GM10847 (cell line): ENCODE measurements around the gene PDE1C.

ENCODE experiments used
- POLR2A ChIP-seq: IDR thresholded peaks from 2 replicates; pipeline ENCODE4 v1.6.1; 2011; ENCODE audit not compliant: insufficient read length; ENCODE audit errors: extremely low read depth

Gene PDE1C

GRCh38 chr7:32036557-32036956 is 33.6 kb downstream of the PDE1C start:
- TF ChIP-seq POLR2A = no peak

- TF ChIP-seq POLR2A = no peak
These were observed 36.2 kb downstream of the PDE1C start for GRCh38 chr7:32034052-32034451.

GRCh38 chr7:32033006-32033405 is 37.2 kb downstream of the PDE1C start:
- TF ChIP-seq POLR2A = no peak

- TF ChIP-seq POLR2A = no peak
These were observed 38.0 kb downstream of the PDE1C start for GRCh38 chr7:32032211-32032610.

GRCh38 chr7:32030904-32031692 is 39.1 kb downstream of the PDE1C start:
- TF ChIP-seq POLR2A = no peak

GRCh38 chr7:32026083-32026425 is 44.2 kb downstream of the PDE1C start:
- no peak for TF ChIP-seq POLR2A

GRCh38 chr7:32025381-32026082 is 44.7 kb downstream of the PDE1C start:
- TF ChIP-seq POLR2A = no peak

DNA sequence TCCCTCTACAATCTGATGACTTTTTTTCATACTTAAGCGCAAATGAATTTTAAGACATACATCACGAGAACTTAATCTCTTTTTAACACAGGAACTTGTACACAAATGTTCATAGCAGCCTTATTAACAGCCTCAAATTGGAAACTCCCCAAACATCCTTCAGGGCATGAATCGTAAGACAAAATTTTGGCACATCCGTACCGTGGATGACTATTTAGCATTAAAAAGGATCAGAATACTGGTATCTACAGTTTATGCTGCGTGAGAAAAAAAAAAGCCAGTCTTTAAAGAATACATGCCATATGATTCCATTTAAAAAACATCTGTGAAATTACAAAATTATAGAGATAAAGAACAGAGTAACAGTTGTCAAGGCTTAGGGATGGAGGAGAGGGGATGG is 46.8 kb downstream of the PDE1C start:
- TF ChIP-seq POLR2A = no peak

DNA sequence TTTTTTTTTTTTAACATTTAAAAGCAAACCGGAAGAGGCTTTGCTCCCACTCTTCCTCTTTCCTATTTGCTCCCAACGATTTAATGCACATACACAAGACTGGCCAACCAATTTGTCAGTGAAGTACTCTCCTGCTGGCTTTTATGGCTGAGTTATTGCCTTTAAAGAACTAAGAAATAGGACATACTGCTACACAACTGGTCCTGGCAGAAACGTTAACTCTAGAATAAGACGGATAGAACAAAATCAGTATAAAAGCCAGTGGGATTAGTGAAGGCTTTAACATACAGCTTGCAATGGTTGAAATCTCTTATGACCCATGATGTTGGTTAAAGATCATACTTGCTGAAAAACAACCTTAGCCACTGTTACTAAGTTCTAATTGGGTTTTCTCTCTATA is 47.2 kb downstream of the PDE1C start:
- TF ChIP-seq POLR2A = no peak

- no peak for TF ChIP-seq POLR2A
These were observed 49.6 kb downstream of the PDE1C start for GRCh38 chr7:32020551-32021159.

GRCh38 chr7:32018845-32019578 is 51.2 kb downstream of the PDE1C start:
- TF ChIP-seq POLR2A = no peak

GRCh38 chr7:32015133-32015532 is 55.1 kb downstream of the PDE1C start:
- no peak for TF ChIP-seq POLR2A

DNA sequence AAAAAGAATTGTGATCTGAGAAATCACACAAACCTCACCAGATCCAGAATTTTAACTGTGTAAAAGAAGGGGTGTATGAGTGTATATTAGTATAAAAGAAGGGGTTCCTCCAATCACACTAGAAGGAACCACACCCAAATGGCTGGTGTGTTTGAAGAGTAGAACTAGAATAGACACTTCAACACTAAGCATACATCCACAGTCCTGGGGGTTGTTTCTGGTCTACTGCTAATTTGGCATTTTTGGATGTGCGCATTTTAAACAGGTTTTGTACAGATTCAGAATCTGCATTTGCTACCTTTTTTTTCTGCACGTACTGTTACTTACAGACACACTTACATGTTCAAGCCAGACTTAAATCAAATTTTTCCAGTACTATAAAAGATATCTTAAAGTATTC is 64.6 kb downstream of the PDE1C start:
- TF ChIP-seq POLR2A = no peak

DNA sequence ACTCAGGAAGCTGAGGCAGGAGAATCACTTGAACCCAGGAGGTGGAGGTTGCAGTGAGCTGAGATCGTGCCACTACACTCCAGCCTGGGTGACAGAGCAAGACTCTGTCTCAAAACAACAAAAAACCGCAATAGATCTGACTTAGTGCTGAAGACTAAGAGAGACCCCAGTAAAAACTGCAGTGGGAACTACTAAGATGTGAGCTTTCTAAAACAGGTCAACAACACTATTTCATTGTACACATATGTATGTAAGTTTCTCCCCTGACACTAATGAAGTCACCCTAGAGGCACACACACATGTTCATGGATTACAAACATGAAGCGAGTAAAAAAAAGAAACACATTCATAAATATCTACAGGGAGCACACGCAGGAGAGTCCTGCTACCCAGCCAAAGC is 68.3 kb downstream of the PDE1C start:
- no peak for TF ChIP-seq POLR2A

GRCh38 chr7:31997423-31997822 is 72.8 kb downstream of the PDE1C start:
- no peak for TF ChIP-seq POLR2A

DNA sequence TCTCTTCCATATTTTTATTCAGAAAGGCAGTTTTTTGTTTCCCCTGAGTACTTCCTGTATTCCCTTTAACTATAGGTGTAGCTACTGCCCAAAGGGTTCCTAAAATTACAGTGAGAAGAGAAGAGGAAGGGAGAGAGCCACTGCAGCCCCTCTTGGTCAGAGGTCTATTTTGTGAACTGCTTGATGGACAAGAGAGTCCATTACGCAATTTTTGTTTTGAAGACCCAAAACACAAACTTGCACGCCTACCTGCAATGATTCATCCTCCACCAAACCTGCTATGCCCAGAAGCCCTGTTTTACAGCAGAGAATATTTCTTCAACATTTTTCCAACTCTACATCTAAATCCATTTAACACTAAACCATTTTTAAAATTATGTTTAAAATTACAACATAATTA is 75.1 kb downstream of the PDE1C start:
- no peak for TF ChIP-seq POLR2A
